Stimulated activated naive CD8-positive, alpha-beta T cell treated with anti-CD3 and anti-CD28 coated beads, Interleukin-15, amount 100 ng/mL, for 72 hours (primary cell): Measurements from ENCODE around the gene ATXN7L1.

Experiments used
- ATAC-seq: fragments of 150-1000 bp; cut with Tn5 transposase; 2 replicates; pipeline ENCODE4 v1.10.0; 2021; ENCODE audit warnings: mild to moderate bottlenecking, moderate library complexity
- DNase-seq, 2 donors: peaks; one replicate each; pipeline ENCODE4 v3.0.0; 2021 to 2022
- H3K27ac Mint-ChIP-seq, 2 donors: one replicate each; pipeline ENCODE4 v1.8.0; 2022; ENCODE audit warnings: mild to moderate bottlenecking in 2 of 2, mixed read lengths in 2 of 2, moderate library complexity in 2 of 2
- H3K27me3 Mint-ChIP-seq: one replicate; pipeline ENCODE4 v1.8.0; 2022; ENCODE audit warnings: mixed read lengths
- H3K4me1 Mint-ChIP-seq: one replicate; pipeline ENCODE4 v1.8.0; 2022; ENCODE audit warnings: mild to moderate bottlenecking, mixed read lengths
- H3K4me3 Mint-ChIP-seq, 2 donors: one replicate each; pipeline ENCODE4 v1.8.0; 2022; ENCODE audit warnings: mild to moderate bottlenecking in 2 of 2, mixed read lengths in 2 of 2, moderate library complexity in 1 of 2
- H3K9me3 Mint-ChIP-seq, 2 donors: one replicate each; pipeline ENCODE4 v1.8.0; 2022; ENCODE audit warnings: mixed read lengths in 2 of 2

The ATXN7L1 gene

DNA sequence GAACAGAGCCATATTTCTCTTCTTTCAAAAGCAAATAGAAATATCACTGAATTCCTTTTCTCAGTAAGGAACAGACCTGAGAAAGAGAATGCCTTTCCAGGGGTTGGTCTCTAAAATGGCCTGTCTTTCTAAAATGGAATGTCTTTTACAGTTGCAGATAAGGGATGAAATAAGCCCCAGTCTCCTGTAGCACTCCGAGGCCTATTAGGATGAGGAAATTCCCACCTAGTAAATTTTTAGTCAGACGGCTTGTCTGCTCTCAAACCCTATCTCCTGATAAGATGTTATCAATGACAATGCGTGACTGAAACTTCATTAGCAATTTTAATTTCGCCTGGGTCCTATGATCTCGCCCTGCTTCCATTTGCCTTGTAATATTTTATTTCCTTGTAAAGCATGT lies 292.2 kb downstream of the ATXN7L1 start:
- DNase-seq (no peak), ATAC-seq (no peak)
- Mint-ChIP-seq H3K4me3 (no peak overlapping the region), H3K4me1 (peaks cover 17% of the 10 kb centered on the region), H3K27ac (no peak overlapping the region), H3K27me3 (peaks cover 6% of the 10 kb centered on the region), H3K9me3 (peaks cover 4 to 8% of the 10 kb centered on the region in 2 donors)

DNA sequence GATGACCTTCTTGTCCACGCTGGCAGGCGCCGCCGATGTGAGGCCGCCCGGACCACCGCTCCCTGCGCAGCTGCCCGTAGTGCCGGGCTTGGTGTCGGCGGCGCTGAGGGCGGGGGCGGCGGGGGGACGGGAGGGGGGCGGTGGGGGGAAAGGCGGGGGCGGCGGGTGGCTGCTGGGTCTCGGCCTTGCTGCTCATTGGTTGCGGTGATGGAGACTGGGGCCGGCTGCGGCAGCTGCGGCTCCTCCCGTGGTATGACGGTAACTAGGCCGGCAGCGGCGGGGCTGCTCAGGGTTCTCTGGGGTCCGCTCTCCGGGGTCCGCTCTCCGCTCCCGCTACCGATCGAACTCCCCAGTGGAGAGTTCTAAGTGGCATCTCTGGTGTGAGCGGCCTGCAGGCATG lies 293.3 kb downstream of the ATXN7L1 start:
- Mint-ChIP-seq H3K9me3 (peaks cover 4 to 8% of the 10 kb centered on the region in 2 donors), H3K27me3 (peaks cover 6% of the 10 kb centered on the region), H3K4me1 (peaks cover 11% of the 10 kb centered on the region), H3K27ac (no peak overlapping the region), H3K4me3 (no peak overlapping the region)
- DNase-seq (no peak), ATAC-seq (no peak)

DNA sequence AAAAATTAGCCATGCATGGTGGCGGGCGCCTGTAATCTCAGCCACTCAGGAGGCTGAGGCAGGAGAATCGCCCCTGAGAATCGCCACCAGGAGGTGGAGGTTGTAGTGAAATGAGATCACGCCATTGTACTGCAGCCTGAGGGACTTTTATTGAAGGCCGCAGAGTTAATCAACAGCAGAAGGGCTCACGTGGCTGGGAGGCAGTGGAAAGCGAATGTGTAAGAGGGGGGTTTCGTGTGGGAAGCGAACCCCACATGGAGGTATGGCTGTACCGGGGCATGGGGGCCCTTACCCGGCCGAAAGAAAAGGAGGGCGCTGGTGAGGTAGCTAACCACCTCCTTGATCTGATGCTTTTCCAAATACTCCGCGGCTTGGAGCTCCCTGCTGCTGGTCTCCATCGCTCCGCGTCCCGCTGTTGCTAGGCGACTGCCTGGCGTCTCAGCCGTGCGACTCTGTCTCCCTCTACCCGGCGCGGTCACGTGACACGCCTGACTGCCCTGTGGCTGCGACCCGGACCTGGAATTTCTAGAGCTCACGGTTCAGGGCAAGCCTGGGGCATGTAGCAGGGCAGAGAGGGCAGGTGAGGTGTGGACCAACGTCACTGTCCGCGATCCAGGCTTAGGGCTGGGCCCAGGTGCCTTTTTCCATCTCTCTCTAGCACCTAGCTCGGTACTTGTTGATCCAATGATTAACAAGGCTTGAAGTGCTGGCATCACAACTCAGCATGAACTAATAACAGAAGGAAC lies 295.2 kb downstream of the ATXN7L1 start, which contains the start of gene EFCAB10:
Gene EFCAB10, minus strand, starts transcription at position 428 of the 746 bp plus-strand sequence. Its CDS starts 30 bp downstream, at position 398.
- DNase-seq (peak; percentile 31 to 67), ATAC-seq (peak; percentile 93)
- Mint-ChIP-seq H3K4me3 (peak within 1 kb of the TSS; percentile 78 to 84), H3K4me1 (peaks cover 9% of the 10 kb centered on the region), H3K27ac (peak within 1 kb of the TSS; percentile 2 to 88), H3K27me3 (peaks cover 6% of the 10 kb centered on the region), H3K9me3 (peaks cover 4 to 8% of the 10 kb centered on the region in 2 donors)

DNA sequence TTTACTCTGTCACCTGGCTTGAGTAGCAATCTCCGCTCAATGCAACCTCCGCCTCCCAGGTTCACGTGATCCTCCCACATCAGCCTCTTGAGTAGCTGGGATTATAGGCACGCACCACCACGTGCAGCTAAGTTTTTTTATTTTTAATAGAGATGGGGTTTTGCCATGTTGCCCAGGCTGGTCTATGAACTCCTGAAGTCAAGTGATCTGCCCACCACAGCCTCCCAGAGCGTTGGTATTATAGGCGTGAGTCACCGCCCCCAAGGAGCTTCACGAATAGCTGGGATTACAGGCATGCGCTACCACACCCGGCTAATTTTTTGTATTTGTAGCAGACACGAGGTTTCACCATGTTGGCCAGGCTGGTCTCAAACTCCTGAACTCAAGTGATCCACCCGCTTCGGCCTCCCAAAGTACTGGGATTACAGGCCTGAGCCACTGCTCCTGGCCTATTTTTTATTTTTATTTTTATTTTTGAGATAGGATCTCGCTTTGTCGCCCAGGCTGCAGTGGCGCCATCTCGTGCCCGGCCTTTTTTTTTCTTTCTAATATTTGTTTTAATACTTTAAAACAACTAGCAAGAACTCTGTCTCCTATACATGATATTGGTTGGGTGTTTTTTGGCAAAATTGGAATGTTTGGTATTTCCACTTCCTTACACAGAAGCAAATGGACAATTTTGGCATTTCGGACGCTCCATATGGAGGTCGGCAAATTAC lies 296.2 kb downstream of the ATXN7L1 start:
- H3K9me3 Mint-ChIP-seq = peaks cover 4 to 8% of the 10 kb centered on the region in 2 donors
- H3K27ac Mint-ChIP-seq = no peak overlapping the region
- ATAC-seq = no peak
- H3K27me3 Mint-ChIP-seq = peaks cover 6% of the 10 kb centered on the region
- DNase-seq = no peak
- H3K4me3 Mint-ChIP-seq = peak overlapping the region; percentile 12 to 84
- peaks cover 9% of the 10 kb centered on the region for H3K4me1 Mint-ChIP-seq

DNA sequence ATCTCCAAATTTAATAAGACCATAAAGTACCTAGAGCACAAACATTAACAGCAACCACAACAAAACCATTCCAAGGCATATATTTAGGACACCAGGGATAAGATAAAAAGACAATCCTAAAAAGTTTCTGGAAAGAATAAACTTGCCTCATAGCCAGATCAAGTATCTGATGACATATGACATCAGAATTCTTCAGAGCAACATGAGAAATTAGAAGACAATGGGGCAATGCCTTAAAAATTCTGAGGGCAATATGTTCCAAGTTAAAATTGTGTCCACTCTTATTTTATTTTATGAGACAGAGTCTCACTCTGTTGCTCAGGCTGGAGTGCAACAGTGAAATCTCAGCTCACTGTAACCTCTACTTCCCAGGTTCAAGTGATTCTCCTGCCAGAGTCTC lies 297.9 kb downstream of the ATXN7L1 start:
- Mint-ChIP-seq H3K27ac (no peak overlapping the region), H3K27me3 (peaks cover 6% of the 10 kb centered on the region), H3K9me3 (no peaks in the 10 kb centered on the region), H3K4me1 (peaks cover 9% of the 10 kb centered on the region), H3K4me3 (no peak overlapping the region)
- ATAC-seq (no peak), DNase-seq (no peak)

DNA sequence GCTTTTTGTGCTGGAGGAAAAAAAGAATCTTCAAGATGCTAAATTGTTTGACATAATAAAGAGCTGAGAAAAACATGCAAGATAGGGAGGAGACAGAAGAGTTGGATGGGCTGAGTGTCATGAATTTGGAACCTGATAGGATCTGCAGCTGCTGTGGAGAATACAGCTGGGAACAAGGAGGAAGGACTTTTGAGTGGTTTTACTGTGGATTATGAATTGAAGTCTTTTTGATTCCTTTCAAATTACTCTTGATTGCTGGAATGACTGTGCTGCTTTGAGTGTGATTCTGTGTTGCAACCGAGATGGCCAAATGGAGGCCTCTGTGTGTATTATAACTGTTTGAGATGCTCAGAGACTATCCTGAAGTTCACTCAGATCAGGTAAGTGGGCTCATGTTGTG lies 299.1 kb downstream of the ATXN7L1 start:
- H3K4me3 Mint-ChIP-seq = no peak overlapping the region
- H3K4me1 Mint-ChIP-seq = peaks cover 9% of the 10 kb centered on the region
- ATAC-seq = no peak
- DNase-seq = no peak
- no peak overlapping the region for H3K27ac Mint-ChIP-seq
- H3K9me3 Mint-ChIP-seq = no peaks in the 10 kb centered on the region
- H3K27me3 Mint-ChIP-seq = peaks cover 3% of the 10 kb centered on the region

DNA sequence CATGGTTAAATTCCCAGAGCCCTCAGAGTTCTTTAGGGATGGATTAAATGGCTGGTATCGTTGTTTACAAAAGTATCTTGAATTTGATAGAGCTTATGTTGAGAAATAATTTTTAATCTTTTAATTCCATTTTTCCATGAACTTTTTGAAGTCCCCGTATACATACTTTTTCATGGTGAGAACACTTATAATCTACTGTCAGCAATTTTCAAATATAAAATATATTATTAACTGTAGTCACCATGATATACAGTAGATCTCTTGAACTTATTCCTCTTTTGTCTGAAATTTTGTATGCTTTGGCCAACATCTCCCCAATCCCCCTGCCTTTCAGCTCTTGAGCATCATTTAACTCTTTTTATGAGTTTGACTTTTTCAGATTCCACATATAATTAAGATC lies 304.5 kb downstream of the ATXN7L1 start:
- ATAC-seq (no peak), DNase-seq (no peak)
- no peak overlapping the region for H3K4me3 Mint-ChIP-seq
- H3K27me3 Mint-ChIP-seq = no peaks in the 10 kb centered on the region
- H3K4me1 Mint-ChIP-seq = no peaks in the 10 kb centered on the region
- no peak overlapping the region for H3K27ac Mint-ChIP-seq
- H3K9me3 Mint-ChIP-seq = no peaks in the 10 kb centered on the region

DNA sequence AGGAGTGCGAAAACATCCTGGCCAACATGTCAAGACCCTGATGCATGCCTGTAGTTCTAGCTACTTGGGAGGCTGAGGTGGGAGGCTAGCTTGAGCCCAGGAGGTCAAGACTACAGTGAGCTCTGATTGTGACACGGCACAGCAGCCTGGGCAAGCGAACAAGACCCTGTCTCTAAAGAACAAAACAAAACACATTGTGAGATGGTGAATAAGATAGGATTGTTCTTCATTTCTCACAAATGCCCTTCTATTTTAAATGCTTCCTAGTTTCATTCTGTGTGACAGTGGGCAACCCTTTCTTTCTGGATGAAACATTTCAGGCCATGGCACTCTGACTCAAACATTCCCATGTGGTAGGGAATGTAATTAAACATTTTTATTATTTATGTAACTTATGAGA lies 308.6 kb downstream of the ATXN7L1 start:
- DNase-seq (no peak), ATAC-seq (no peak)
- H3K4me3 Mint-ChIP-seq = no peak overlapping the region
- no peaks in the 10 kb centered on the region for H3K27me3 Mint-ChIP-seq
- peak overlapping the region in 1 of 2 donors; percentile 42 for H3K27ac Mint-ChIP-seq
- no peaks in the 10 kb centered on the region for H3K4me1 Mint-ChIP-seq
- H3K9me3 Mint-ChIP-seq = no peaks in the 10 kb centered on the region

DNA sequence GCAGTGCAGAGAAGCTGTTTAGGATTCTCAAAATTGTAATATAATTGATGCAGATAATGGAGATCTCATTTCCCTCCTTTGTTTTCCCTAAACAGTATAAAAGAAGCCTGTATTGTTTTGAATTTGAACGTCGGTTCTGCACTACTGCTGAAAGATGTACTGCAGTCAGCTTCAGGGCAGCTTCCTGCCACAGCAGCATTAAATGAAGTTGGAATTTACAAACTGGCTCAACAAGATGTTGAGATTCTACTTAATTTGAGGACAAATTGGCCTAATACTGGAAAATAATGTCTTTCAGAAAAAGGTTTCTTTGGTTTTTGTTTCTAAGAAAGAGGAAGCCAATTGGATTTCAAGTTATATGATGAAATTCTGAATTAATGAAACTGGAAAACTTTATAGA lies 309.4 kb downstream of the ATXN7L1 start:
- ATAC-seq = no peak
- H3K9me3 Mint-ChIP-seq = no peaks in the 10 kb centered on the region
- no peak overlapping the region for H3K4me3 Mint-ChIP-seq
- no peaks in the 10 kb centered on the region for H3K4me1 Mint-ChIP-seq
- no peaks in the 10 kb centered on the region for H3K27me3 Mint-ChIP-seq
- DNase-seq = no peak
- H3K27ac Mint-ChIP-seq = no peak overlapping the region

DNA sequence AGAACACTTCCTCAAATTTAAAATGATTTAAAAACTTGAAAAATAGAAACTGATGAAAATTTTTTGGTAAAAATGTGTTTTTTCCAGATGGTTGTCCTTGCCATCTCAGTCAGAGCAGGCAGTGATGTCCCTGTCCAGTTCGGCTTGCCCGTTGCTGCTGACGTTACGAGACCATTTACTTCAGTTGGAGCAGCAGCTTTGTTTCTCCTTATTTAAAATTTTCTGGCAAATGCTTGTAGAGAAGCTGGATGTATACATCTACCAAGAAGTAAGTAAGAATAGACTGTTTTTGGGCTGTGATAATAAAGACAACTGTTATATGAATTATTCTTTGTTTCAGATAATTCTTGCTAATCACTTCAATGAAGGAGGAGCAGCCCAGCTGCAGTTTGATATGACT lies 311.2 kb downstream of the ATXN7L1 start:
- H3K4me3 Mint-ChIP-seq = no peak overlapping the region

DNA sequence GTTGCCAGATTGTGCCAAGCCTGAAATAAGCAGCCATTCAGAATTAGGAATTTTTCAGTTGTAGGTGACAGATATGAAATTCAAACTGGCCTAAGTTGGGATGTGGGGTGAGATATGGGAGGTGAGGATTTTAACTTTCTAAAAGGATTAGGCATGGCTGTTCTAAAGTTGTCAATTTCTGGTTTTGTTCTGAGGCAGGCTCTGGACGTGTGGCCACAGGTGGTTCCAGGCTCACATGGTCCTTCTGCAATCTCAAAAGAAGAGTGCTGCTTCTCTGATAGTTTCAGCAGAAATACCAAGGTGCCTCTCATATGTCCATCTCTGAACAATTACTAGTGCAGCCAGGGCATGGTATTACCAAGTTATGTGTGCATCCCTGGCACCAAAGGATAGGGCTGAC lies 316.5 kb downstream of the ATXN7L1 start:
- Mint-ChIP-seq H3K27ac (no peak overlapping the region), H3K9me3 (no peaks in the 10 kb centered on the region)

More for the DNA sequence above, 311.2 kb downstream of the ATXN7L1 start:
- ATAC-seq (no peak), DNase-seq (no peak)
- Mint-ChIP-seq H3K9me3 (no peaks in the 10 kb centered on the region), H3K4me1 (no peaks in the 10 kb centered on the region), H3K27me3 (no peaks in the 10 kb centered on the region), H3K27ac (no peak overlapping the region)

More for the DNA sequence above, 316.5 kb downstream of the ATXN7L1 start:
- DNase-seq (no peak), ATAC-seq (no peak)
- no peaks in the 10 kb centered on the region for H3K4me1 Mint-ChIP-seq
- no peak overlapping the region for H3K4me3 Mint-ChIP-seq
- H3K27me3 Mint-ChIP-seq = no peaks in the 10 kb centered on the region
